PC-3 (cell line): Measurements from ENCODE around the gene OR5K1. TPM values are rescaled to one million over a fixed set of nuclear protein-coding genes. Genes with fewer than 3 reads are reported as not detected.
A peak's percentile ranks its signal among the peaks of the same experiment; 100 is the strongest.

ENCODE experiments used
- ATAC-seq: fragments of 200-7000 bp; cut with Tn5 transposase; 2 replicates; pipeline ENCODE4 v1.9.1; 2020; ENCODE audit warnings: mild to moderate bottlenecking, moderate library complexity
- BruUV-seq: library from RNA; stranded (reverse); fragments of 400-500 nt; replicated peaks from 2 replicates; lab custom pipeline; 2021; lab: Mats Ljungman, UMichigan
- CTCF ChIA-PET: fragments of 300-600 bp; sonication (Branson Sonifier 250); formaldehyde crosslinking; loops from one replicate; lab custom pipeline; 2022; ENCODE audit warnings: antibody characterized with exemption; lab: Charles Lee
- POLR2A ChIA-PET: fragments of 300-600 bp; sonication (Branson Sonifier 250); formaldehyde crosslinking; loops from one replicate; lab custom pipeline; 2022; ENCODE audit warnings: antibody characterized with exemption; ENCODE audit not compliant: unreplicated experiment; lab: Charles Lee
- DNase-seq: peaks from one replicate; pipeline ENCODE4 v3.0.0-alpha.2; 2015
- H2AFZ ChIP-seq: fragments of 300-600 bp; sonication (generic); 2 replicates; pipeline ENCODE4 v1.6.0; 2016; ENCODE audit warnings: antibody characterized with exemption, low read length
- H3F3A ChIP-seq: fragments of 300-600 bp; sonication (generic); one replicate; pipeline ENCODE4 v1.6.0; 2017; ENCODE audit warnings: antibody characterized with exemption, low read length, control low read depth, mild to moderate bottlenecking; ENCODE audit not compliant: unreplicated experiment
- H3K27ac ChIP-seq: fragments of 300-600 bp; sonication (generic); 2 replicates; pipeline ENCODE4 v1.5.1; 2016; ENCODE audit warnings: mild to moderate bottlenecking, low read length
- H3K27me3 ChIP-seq: fragments of 300-600 bp; sonication (generic); 2 replicates; pipeline ENCODE4 v1.6.1; 2016; ENCODE audit warnings: low read length, mixed read lengths
- H3K36me3 ChIP-seq: fragments of 300-600 bp; sonication (generic); 2 replicates; pipeline ENCODE4 v1.6.1; 2016; ENCODE audit warnings: low read depth, mixed run types, low read length, mixed read lengths
- H3K4me1 ChIP-seq: fragments of 300-600 bp; sonication (generic); 2 replicates; pipeline ENCODE4 v1.5.1; 2016; ENCODE audit warnings: low read length; ENCODE audit not compliant: insufficient read depth
- H3K4me2 ChIP-seq: fragments of 300-600 bp; sonication (generic); 2 replicates; pipeline ENCODE4 v1.6.0; 2016; ENCODE audit warnings: low read length
- H3K4me3 ChIP-seq: fragments of 300-600 bp; sonication (generic); 2 replicates; pipeline ENCODE4 v1.5.1; 2016; ENCODE audit warnings: mild to moderate bottlenecking, low read length, mixed read lengths
- H3K79me2 ChIP-seq: fragments of 300-600 bp; sonication (generic); 2 replicates; pipeline ENCODE4 v1.6.1; 2017; ENCODE audit warnings: low read length, mixed read lengths
- H3K9ac ChIP-seq: fragments of 300-600 bp; sonication (generic); 2 replicates; pipeline ENCODE4 v1.6.0; 2016; ENCODE audit warnings: mild to moderate bottlenecking, low read length
- H3K9me2 ChIP-seq: fragments of 300-600 bp; sonication (generic); replicated peaks from 2 replicates; pipeline ENCODE4 v1.6.1; 2016; ENCODE audit warnings: mixed run types, low read length, mixed read lengths
- H3K9me3 ChIP-seq: fragments of 300-600 bp; sonication (generic); 2 replicates; pipeline ENCODE4 v1.6.1; 2016; ENCODE audit warnings: low read length, mixed read lengths
- H4K20me1 ChIP-seq: fragments of 300-600 bp; sonication (generic); 2 replicates; pipeline ENCODE4 v1.6.1; 2016; ENCODE audit warnings: low read length, mixed read lengths
- CTCF ChIP-seq: fragments of 300-600 bp; sonication (generic); conservative IDR thresholded peaks from 2 replicates; pipeline ENCODE4 v1.5.1; 2017; ENCODE audit warnings: antibody characterized with exemption, low read depth, mild to moderate bottlenecking, low read length
- EZH2 ChIP-seq: fragments of 300-600 bp; sonication (generic); IDR thresholded peaks from one replicate; pipeline ENCODE4 v1.6.1; 2017; ENCODE audit warnings: antibody characterized with exemption, mild to moderate bottlenecking, low read length; ENCODE audit not compliant: unreplicated experiment
- EZH2phosphoT487 ChIP-seq: fragments of 300-600 bp; sonication (generic); IDR thresholded peaks from 2 replicates; pipeline ENCODE4 v1.6.1; 2018; ENCODE audit warnings: mild to moderate bottlenecking, antibody characterized with exemption, low read length, borderline replicate concordance
- intact Hi-C: fragments of 100-400 bp; cut with micrococcal nuclease; formaldehyde crosslinking; loops from 2 replicates; pipeline ENCODE4 v1.9.0; 2023
- total RNA-seq: library from RNA; depleted of rRNA; stranded (reverse); fragments of >200 nt; gene quantifications from 2 replicates; pipeline ENCODE4 v1.2.3, GENCODE V29; 2014

Gene OR5K1
- total RNA-seq, 1 experiment from 2014 or later, result not detected

DNA sequence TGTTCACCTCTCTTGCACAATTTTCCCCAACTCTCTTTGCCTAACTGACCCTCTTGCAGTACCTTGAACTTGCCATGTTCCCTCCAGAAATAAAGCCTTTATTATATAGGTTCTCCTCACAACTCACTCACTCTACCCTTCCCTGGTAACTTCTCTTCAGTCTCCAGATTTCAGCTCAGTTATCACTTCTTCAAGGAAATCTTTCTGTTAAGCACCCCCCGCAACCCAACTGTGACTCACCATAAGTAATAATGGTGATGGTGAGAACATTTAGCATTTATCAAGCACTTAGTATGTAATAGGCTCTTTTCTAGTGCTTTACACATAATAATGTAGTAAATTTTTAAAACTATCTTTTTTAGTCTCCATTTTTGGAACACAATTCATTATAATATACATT lies 8.1 kb upstream of the OR5K1 start:
- Histone ChIP-seq H3K9me2 (no peaks in the 10 kb centered on the region), H3K4me3 (no peak overlapping the region), H3K36me3 (no peaks in the 10 kb centered on the region), H3K9ac (no peak overlapping the region), H3K9me3 (no peaks in the 10 kb centered on the region), H3K4me1 (no peaks in the 10 kb centered on the region), H4K20me1 (no peaks in the 10 kb centered on the region), H3K79me2 (no peaks in the 10 kb centered on the region), H3F3A (no peaks in the 10 kb centered on the region), H3K27ac (no peak overlapping the region), H2AFZ (no peak overlapping the region), H3K27me3 (no peaks in the 10 kb centered on the region), H3K4me2 (no peak overlapping the region)
- POLR2A ChIA-PET, result no interaction called here
- TF ChIP-seq EZH2phosphoT487, result no peak
- no peak for TF ChIP-seq CTCF
- TF ChIP-seq EZH2, result no peak
- CTCF ChIA-PET, result no interaction called here
- intact Hi-C loops, result no loop called here
- DNase-seq, result no peak
- no peak for ATAC-seq
- no TSS peak for BruUV-seq

DNA sequence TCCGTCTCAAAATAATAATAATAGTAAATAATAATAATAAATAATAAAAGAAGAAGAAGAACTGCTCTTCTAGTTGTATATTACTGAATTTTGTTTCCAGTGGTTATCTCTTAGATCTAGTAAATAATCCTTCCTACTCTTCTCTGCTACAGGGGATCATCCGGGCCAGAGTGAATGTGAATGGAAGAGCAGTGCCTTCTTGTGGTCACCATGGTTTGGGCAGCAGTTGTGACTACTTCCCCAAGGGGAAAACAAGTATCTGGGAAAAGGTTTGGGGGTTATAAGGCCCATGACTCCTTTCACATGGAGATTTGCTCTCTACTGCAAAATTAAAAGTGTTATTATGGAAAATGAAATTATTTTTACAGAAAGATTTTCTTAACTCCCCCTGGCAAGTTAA lies 5.5 kb upstream of the OR5K1 start:
- no peaks in the 10 kb centered on the region for H3K9me2 ChIP-seq
- H3K27me3 ChIP-seq, result no peaks in the 10 kb centered on the region
- no peak overlapping the region for H3K27ac ChIP-seq
- no peaks in the 10 kb centered on the region for H3F3A ChIP-seq
- H3K4me2 ChIP-seq, result no peak overlapping the region
- H3K9ac ChIP-seq, result no peak overlapping the region
- ATAC-seq, result no peak
- no peaks in the 10 kb centered on the region for H3K36me3 ChIP-seq
- ChIA-PET POLR2A (no interaction called here), CTCF (no interaction called here)
- no peak overlapping the region for H3K4me3 ChIP-seq
- TF ChIP-seq EZH2, result no peak
- peak; percentile 25; the same call in 1 of the 2 replicates for TF ChIP-seq CTCF
- no peak for TF ChIP-seq EZH2phosphoT487
- H3K79me2 ChIP-seq, result no peaks in the 10 kb centered on the region
- no peaks in the 10 kb centered on the region for H3K4me1 ChIP-seq
- H4K20me1 ChIP-seq, result no peaks in the 10 kb centered on the region
- no TSS peak for BruUV-seq
- intact Hi-C loops, result no loop called here
- no peak for DNase-seq
- no peaks in the 10 kb centered on the region for H3K9me3 ChIP-seq
- no peak overlapping the region for H2AFZ ChIP-seq

DNA sequence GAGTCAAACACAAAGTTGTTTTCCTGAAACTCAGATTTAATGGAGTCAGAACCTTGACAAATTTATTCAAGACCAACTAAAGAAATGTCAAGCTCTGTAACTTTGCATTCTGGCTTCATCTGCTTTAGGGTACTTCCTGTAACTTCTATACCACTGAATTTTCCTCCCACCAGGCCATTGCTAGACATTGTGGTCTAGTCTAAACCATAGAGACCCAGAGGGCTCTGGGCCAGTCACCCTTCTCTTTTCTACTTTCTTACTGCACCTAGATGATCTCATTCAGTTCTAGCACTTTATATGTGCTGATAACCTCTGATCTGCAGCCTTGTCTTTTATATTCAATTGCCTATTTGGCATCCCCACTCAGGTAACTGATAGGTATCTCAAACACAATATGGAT lies 2.8 kb upstream of the OR5K1 start:
- Histone ChIP-seq H3F3A (no peaks in the 10 kb centered on the region), H3K4me1 (no peaks in the 10 kb centered on the region), H3K9ac (no peak overlapping the region), H3K27ac (no peak overlapping the region), H3K9me3 (no peaks in the 10 kb centered on the region), H3K79me2 (no peaks in the 10 kb centered on the region), H3K4me3 (no peak overlapping the region), H3K4me2 (no peak overlapping the region), H3K27me3 (no peaks in the 10 kb centered on the region), H4K20me1 (no peaks in the 10 kb centered on the region), H3K36me3 (no peaks in the 10 kb centered on the region), H3K9me2 (no peaks in the 10 kb centered on the region), H2AFZ (no peak overlapping the region)
- no peak for TF ChIP-seq EZH2phosphoT487
- TF ChIP-seq EZH2, result no peak
- TF ChIP-seq CTCF, result no peak
- ChIA-PET CTCF (no interaction called here), POLR2A (no interaction called here)
- no peak for DNase-seq
- intact Hi-C loops, result no loop called here
- no peak for ATAC-seq
- no TSS peak for BruUV-seq
